GM23338 (cell line): ENCODE measurements around the gene YPEL2.

Experiments
- CREB1 ChIP-seq: fragments of 250-450 bp; sonication (Bioruptor Pico); IDR thresholded peaks from 2 replicates; pipeline ENCODE4 v1.5.0; 2020; ENCODE audit warnings: low read depth, mild to moderate bottlenecking, moderate library complexity
- CTCF ChIP-seq, 2 experiments: fragments of 200-600 bp in 1 of 2; sonication (generic) in 1 of 2; conservative IDR thresholded peaks; 2 replicates each; pipeline versions ENCODE4 v1.5.1 to v1.6.1; 2016 to 2017; ENCODE audit warnings: antibody characterized with exemption in 2 of 2, low read depth in 2 of 2, mild to moderate bottlenecking in 2 of 2, moderate library complexity in 1 of 2
- EZH2 ChIP-seq: fragments of 200-600 bp; sonication (generic); IDR thresholded peaks from one replicate; pipeline ENCODE4 v1.8.0; 2017; ENCODE audit warnings: antibody characterized with exemption, mild to moderate bottlenecking, low read depth; ENCODE audit not compliant: unreplicated experiment
- EZH2phosphoT487 ChIP-seq: fragments of 200-600 bp; sonication (generic); IDR thresholded peaks from one replicate; pipeline ENCODE4 v1.8.1; 2018; ENCODE audit warnings: antibody characterized with exemption; ENCODE audit not compliant: unreplicated experiment
- JUNB ChIP-seq: IDR thresholded peaks from one replicate; pipeline ENCODE4 v1.6.1; 2016; ENCODE audit warnings: antibody characterized with exemption; ENCODE audit not compliant: unreplicated experiment
- NANOG ChIP-seq: IDR thresholded peaks from 2 replicates; pipeline ENCODE4 v1.6.1; 2016; ENCODE audit warnings: antibody characterized with exemption, borderline replicate concordance
- POLR2AphosphoS5 ChIP-seq: IDR thresholded peaks from 2 replicates; pipeline ENCODE4 v1.6.1; 2016; ENCODE audit warnings: antibody characterized with exemption, low read depth
- ZNF331 ChIP-seq: fragments of 250-450 bp; sonication (Bioruptor Pico); IDR thresholded peaks from 2 replicates; pipeline ENCODE4 v1.5.0; 2020; ENCODE audit warnings: low read depth, mild to moderate bottlenecking, moderate library complexity
- TF ChIP-seq, protein P1 (sequence below): IDR thresholded peaks from one replicate; pipeline ENCODE4 v1.6.1; 2018; ENCODE audit warnings: antibody characterized with exemption; ENCODE audit not compliant: unreplicated experiment

- TF ChIP-seq POLR2AphosphoS5 (no peak), CTCF (conservative IDR thresholded peaks at IDR 0.05; ENCODE audit: low read depth in 2 of 2) (no peak), EZH2 (no peak), CREB1 (no peak), NANOG (no peak), EZH2phosphoT487 (no peak), JUNB (no peak), ZNF331 (CRISPR knock-in tag) (no peak)
- TF ChIP-seq, protein P1, sequence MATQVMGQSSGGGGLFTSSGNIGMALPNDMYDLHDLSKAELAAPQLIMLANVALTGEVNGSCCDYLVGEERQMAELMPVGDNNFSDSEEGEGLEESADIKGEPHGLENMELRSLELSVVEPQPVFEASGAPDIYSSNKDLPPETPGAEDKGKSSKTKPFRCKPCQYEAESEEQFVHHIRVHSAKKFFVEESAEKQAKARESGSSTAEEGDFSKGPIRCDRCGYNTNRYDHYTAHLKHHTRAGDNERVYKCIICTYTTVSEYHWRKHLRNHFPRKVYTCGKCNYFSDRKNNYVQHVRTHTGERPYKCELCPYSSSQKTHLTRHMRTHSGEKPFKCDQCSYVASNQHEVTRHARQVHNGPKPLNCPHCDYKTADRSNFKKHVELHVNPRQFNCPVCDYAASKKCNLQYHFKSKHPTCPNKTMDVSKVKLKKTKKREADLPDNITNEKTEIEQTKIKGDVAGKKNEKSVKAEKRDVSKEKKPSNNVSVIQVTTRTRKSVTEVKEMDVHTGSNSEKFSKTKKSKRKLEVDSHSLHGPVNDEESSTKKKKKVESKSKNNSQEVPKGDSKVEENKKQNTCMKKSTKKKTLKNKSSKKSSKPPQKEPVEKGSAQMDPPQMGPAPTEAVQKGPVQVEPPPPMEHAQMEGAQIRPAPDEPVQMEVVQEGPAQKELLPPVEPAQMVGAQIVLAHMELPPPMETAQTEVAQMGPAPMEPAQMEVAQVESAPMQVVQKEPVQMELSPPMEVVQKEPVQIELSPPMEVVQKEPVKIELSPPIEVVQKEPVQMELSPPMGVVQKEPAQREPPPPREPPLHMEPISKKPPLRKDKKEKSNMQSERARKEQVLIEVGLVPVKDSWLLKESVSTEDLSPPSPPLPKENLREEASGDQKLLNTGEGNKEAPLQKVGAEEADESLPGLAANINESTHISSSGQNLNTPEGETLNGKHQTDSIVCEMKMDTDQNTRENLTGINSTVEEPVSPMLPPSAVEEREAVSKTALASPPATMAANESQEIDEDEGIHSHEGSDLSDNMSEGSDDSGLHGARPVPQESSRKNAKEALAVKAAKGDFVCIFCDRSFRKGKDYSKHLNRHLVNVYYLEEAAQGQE = no peak
These were observed 107.8 kb downstream of the YPEL2 start for GRCh38 chr17:59439262-59439661.
